GM23338 (cell line): ENCODE results near the gene SF3B1. TPM values are rescaled to one million over a fixed set of nuclear protein-coding genes. Genes with fewer than 3 reads are reported as not detected.

ENCODE experiments used
- CREB1 ChIP-seq: fragments of 250-450 bp; sonication (Bioruptor Pico); IDR thresholded peaks from 2 replicates; pipeline ENCODE4 v1.5.0; 2020; ENCODE audit warnings: low read depth, mild to moderate bottlenecking, moderate library complexity
- JUNB ChIP-seq: IDR thresholded peaks from one replicate; pipeline ENCODE4 v1.6.1; 2016; ENCODE audit warnings: antibody characterized with exemption; ENCODE audit not compliant: unreplicated experiment
- NANOG ChIP-seq: IDR thresholded peaks from 2 replicates; pipeline ENCODE4 v1.6.1; 2016; ENCODE audit warnings: antibody characterized with exemption, borderline replicate concordance
- POLR2AphosphoS5 ChIP-seq: IDR thresholded peaks from 2 replicates; pipeline ENCODE4 v1.6.1; 2016; ENCODE audit warnings: antibody characterized with exemption, low read depth
- ZNF331 ChIP-seq: fragments of 250-450 bp; sonication (Bioruptor Pico); IDR thresholded peaks from 2 replicates; pipeline ENCODE4 v1.5.0; 2020; ENCODE audit warnings: low read depth, mild to moderate bottlenecking, moderate library complexity
- ZNF462 ChIP-seq: fragments of 250-450 bp; sonication (Bioruptor Pico); IDR thresholded peaks from 2 replicates; pipeline ENCODE4 v1.5.0; 2020; ENCODE audit warnings: mild to moderate bottlenecking, moderate library complexity
- polyA plus RNA-seq: library from polyadenylated mRNA; unstranded; fragments of >200 nt; fragmentation: Nextera tagmentation; extraction: Ambion mirVana; gene quantifications from 2 replicates; pipeline ENCODE4 v1.2.1, GENCODE V29; 2016
- total RNA-seq: library from RNA; depleted of rRNA; stranded (reverse); fragments of >200 nt; shearing (Covaris generic); gene quantifications from 2 replicates; pipeline ENCODE4 v1.2.3, GENCODE V29; 2014
- TF ChIP-seq, protein P1 (sequence below): IDR thresholded peaks from one replicate; pipeline ENCODE4 v1.6.1; 2018; ENCODE audit warnings: antibody characterized with exemption; ENCODE audit not compliant: unreplicated experiment
- TF ChIP-seq, protein P2 (sequence below), 2 experiments: fragments of 200-600 bp in 1 of 2; sonication (generic) in 1 of 2; conservative IDR thresholded peaks; 2 replicates each; pipeline versions ENCODE4 v1.5.1 to v1.6.1; 2016 to 2017; ENCODE audit warnings: antibody characterized with exemption in 2 of 2, low read depth in 2 of 2, mild to moderate bottlenecking in 2 of 2, moderate library complexity in 1 of 2

Gene SF3B1
- total and polyA plus RNA-seq, 2 experiments from 2014 or later = 238 to 340 TPM

GRCh38 chr2:197454923-197455322, 20.1 kb upstream of the SF3B1 start (continued):
- no peak for TF ChIP-seq ZNF462 (CRISPR knock-in tag)
- TF ChIP-seq JUNB = no peak
- TF ChIP-seq ZNF331 (CRISPR knock-in tag) = no peak
- TF ChIP-seq POLR2AphosphoS5 = no peak
- TF ChIP-seq, protein P1, sequence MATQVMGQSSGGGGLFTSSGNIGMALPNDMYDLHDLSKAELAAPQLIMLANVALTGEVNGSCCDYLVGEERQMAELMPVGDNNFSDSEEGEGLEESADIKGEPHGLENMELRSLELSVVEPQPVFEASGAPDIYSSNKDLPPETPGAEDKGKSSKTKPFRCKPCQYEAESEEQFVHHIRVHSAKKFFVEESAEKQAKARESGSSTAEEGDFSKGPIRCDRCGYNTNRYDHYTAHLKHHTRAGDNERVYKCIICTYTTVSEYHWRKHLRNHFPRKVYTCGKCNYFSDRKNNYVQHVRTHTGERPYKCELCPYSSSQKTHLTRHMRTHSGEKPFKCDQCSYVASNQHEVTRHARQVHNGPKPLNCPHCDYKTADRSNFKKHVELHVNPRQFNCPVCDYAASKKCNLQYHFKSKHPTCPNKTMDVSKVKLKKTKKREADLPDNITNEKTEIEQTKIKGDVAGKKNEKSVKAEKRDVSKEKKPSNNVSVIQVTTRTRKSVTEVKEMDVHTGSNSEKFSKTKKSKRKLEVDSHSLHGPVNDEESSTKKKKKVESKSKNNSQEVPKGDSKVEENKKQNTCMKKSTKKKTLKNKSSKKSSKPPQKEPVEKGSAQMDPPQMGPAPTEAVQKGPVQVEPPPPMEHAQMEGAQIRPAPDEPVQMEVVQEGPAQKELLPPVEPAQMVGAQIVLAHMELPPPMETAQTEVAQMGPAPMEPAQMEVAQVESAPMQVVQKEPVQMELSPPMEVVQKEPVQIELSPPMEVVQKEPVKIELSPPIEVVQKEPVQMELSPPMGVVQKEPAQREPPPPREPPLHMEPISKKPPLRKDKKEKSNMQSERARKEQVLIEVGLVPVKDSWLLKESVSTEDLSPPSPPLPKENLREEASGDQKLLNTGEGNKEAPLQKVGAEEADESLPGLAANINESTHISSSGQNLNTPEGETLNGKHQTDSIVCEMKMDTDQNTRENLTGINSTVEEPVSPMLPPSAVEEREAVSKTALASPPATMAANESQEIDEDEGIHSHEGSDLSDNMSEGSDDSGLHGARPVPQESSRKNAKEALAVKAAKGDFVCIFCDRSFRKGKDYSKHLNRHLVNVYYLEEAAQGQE = no peak
- TF ChIP-seq, protein P2, sequence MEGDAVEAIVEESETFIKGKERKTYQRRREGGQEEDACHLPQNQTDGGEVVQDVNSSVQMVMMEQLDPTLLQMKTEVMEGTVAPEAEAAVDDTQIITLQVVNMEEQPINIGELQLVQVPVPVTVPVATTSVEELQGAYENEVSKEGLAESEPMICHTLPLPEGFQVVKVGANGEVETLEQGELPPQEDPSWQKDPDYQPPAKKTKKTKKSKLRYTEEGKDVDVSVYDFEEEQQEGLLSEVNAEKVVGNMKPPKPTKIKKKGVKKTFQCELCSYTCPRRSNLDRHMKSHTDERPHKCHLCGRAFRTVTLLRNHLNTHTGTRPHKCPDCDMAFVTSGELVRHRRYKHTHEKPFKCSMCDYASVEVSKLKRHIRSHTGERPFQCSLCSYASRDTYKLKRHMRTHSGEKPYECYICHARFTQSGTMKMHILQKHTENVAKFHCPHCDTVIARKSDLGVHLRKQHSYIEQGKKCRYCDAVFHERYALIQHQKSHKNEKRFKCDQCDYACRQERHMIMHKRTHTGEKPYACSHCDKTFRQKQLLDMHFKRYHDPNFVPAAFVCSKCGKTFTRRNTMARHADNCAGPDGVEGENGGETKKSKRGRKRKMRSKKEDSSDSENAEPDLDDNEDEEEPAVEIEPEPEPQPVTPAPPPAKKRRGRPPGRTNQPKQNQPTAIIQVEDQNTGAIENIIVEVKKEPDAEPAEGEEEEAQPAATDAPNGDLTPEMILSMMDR (conservative IDR thresholded peaks at IDR 0.05; ENCODE audit: low read depth in 2 of 2) = no peak
- no peak for TF ChIP-seq NANOG
- no peak for TF ChIP-seq CREB1 (CRISPR knock-in tag)
